Testis (tissue), 2 donors: Measurements from ENCODE around the gene MED27.

Experiments used
- POLR2A ChIP-seq: fragments of 450-650 bp; IDR thresholded peaks from one replicate; pipeline ENCODE4 v1.6.1; 2017; ENCODE audit warnings: antibody characterized with exemption, mild to moderate bottlenecking, moderate library complexity
- TF ChIP-seq, protein P1 (sequence below), 3 experiments: fragments of 450-650 bp in 2 of 3; fragments of 200-600 bp in 1 of 3; sonication (generic) in 1 of 3; IDR thresholded peaks; one replicate each; pipeline ENCODE4 v1.5.1; 2016 to 2019; ENCODE audit warnings: antibody characterized with exemption in 3 of 3, mild to moderate bottlenecking in 2 of 3, moderate library complexity in 1 of 3

DNA sequence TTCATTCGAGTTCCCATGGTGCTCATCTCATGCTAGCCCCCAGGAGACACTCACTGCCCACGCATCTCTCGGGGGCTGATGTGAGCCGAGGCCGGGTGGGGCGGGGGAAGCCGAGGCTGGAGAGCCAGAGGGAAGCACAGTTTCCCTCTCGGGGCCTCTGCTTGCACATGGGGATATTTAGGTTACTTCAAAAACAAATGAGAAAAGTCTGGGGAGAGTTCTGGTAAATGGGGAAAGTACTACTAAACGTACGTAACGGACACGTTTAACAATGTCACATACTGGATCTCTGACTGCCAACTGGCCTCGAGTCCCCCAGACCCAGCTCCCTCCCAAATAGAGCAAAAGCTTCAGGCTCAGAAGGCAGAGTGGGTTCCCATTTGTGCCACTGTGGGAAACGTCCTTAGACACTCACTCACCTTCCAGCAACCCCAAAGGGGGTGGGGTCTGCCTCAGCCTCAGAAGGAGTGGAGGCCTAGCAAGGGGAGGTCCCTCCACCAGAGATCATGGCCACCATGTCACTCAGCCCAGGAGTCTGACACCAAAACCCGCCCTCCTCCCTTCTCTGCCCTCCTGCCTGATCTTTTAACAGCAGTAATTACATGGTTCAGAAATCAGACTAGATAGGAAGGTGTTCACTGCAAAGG lies 48.3 kb upstream of the MED27 start:
- TF ChIP-seq, protein P1, sequence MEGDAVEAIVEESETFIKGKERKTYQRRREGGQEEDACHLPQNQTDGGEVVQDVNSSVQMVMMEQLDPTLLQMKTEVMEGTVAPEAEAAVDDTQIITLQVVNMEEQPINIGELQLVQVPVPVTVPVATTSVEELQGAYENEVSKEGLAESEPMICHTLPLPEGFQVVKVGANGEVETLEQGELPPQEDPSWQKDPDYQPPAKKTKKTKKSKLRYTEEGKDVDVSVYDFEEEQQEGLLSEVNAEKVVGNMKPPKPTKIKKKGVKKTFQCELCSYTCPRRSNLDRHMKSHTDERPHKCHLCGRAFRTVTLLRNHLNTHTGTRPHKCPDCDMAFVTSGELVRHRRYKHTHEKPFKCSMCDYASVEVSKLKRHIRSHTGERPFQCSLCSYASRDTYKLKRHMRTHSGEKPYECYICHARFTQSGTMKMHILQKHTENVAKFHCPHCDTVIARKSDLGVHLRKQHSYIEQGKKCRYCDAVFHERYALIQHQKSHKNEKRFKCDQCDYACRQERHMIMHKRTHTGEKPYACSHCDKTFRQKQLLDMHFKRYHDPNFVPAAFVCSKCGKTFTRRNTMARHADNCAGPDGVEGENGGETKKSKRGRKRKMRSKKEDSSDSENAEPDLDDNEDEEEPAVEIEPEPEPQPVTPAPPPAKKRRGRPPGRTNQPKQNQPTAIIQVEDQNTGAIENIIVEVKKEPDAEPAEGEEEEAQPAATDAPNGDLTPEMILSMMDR (IDR thresholded peaks at IDR 0.05), result no peak
- no peak for TF ChIP-seq POLR2A
